Spleen (tissue), 7 donors: ENCODE results near the gene RGL1.

ENCODE experiments used
- POLR2A ChIP-seq, 3 donors: fragments of 450-650 bp; IDR thresholded peaks; one replicate each; pipeline ENCODE4 v1.5.1; 2017; ENCODE audit warnings: antibody characterized with exemption in 3 of 3, mild to moderate bottlenecking in 1 of 3
- TF ChIP-seq, protein P1 (sequence below), 11 experiments: fragments of 200-600 bp in 7 of 11; fragments of 450-650 bp in 4 of 11; sonication (generic) in 4 of 11; IDR thresholded peaks in 8 of 11; conservative IDR thresholded peaks in 3 of 11; 1 replicate in 7 of 11; 2 replicates in 4 of 11; pipeline versions ENCODE4 v1.4.0 to v1.8.0; 2016 to 2021; ENCODE audit warnings: antibody characterized with exemption in 11 of 11, inconsistent platforms in 4 of 11, mild to moderate bottlenecking in 1 of 11
- donor health status: DM: no; HTN: no; CAD: no; lungs with moderate emphysema.
- donor health status: DM: no; HTN: no; CAD: no.
- donor health status: DM: no; HTN: no; CAD: no.

DNA sequence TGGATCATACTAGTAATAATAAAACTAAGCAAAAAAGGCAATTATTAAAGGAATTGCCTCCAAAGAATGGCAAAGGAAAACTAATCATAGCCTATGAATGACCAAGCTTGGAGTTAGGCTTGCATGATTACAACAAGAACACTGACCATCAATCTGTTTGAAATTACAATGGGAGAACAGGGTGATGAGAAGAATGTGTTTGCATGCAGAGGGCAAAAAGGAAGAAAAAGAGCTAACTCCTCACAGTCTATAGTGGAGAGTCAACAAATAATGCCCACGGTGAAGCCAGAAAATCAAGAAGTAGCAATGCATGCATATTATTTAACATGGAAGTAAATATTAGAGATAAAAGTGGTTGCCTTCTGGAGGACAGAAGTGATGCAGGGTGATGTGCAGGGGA, 160.8 kb downstream of the RGL1 start:
- TF ChIP-seq, protein P1, sequence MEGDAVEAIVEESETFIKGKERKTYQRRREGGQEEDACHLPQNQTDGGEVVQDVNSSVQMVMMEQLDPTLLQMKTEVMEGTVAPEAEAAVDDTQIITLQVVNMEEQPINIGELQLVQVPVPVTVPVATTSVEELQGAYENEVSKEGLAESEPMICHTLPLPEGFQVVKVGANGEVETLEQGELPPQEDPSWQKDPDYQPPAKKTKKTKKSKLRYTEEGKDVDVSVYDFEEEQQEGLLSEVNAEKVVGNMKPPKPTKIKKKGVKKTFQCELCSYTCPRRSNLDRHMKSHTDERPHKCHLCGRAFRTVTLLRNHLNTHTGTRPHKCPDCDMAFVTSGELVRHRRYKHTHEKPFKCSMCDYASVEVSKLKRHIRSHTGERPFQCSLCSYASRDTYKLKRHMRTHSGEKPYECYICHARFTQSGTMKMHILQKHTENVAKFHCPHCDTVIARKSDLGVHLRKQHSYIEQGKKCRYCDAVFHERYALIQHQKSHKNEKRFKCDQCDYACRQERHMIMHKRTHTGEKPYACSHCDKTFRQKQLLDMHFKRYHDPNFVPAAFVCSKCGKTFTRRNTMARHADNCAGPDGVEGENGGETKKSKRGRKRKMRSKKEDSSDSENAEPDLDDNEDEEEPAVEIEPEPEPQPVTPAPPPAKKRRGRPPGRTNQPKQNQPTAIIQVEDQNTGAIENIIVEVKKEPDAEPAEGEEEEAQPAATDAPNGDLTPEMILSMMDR (IDR thresholded peaks at IDR 0.05 in 8 of 11, conservative IDR thresholded peaks at IDR 0.05 in 3 of 11): no peak
- no peak for TF ChIP-seq POLR2A (IDR thresholded peaks at IDR 0.05)
